ENCODE data around the gene SETBP1. TPM values are rescaled to one million over a fixed set of nuclear protein-coding genes. Genes with fewer than 3 reads are reported as not detected.

Gene SETBP1
- total RNA-seq, 1 experiment from 2014 or later: 1.0 TPM

DNA sequence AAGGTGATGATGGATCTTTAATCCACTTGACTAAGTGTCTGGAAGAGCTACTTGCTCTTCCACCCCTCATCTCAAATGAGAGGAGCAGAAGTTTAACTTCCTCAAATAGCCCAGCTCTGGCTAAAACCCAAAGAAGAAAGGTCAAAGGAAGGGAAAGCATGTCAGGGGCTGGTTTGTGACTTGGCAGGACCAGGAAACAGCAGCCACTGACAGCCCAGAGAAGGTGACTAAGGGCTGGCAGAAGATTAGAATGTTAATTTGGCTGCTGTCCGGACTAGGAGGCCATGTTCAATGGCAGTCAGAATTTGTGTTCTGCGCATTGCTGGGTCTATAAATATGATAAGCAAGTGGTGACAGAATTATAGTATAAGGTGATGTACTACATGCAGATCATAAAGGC is 386.2 kb downstream of the SETBP1 start:
- no peak for DNase-seq (ENCODE audit: low read depth)

DNA sequence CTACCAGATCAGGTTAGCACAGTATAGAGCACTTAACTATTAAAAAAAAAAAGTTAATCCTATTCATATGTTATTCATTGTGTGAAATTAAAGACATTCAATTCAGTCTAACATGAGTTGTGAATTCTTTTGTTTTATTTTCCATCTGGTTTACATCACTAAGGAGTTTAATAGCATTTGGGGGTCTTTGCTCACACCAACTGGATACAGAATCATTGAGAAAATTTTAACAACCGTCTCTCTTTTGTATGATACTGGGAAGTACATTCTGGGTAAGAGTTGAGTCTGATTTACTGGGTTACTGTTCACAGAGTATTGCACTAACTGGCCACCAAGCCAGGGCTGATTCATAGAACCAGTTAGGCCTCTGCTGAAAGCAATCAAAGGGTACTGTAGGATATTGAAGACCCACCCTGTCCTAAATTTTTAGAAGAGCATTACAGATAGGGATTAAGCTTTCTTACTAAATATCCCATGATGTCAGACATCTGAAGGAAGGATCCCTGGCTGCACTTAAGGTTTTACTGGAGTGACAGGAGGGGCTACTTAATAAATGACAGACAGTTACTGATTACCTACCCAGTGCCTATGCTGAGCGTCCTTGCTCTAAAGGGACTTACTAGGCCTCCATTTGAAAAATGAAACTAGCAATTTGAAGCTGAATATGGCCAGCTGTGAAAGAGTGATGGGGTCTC is 387.9 kb downstream of the SETBP1 start:
- no peak for DNase-seq (ENCODE audit: low read depth)

DNA sequence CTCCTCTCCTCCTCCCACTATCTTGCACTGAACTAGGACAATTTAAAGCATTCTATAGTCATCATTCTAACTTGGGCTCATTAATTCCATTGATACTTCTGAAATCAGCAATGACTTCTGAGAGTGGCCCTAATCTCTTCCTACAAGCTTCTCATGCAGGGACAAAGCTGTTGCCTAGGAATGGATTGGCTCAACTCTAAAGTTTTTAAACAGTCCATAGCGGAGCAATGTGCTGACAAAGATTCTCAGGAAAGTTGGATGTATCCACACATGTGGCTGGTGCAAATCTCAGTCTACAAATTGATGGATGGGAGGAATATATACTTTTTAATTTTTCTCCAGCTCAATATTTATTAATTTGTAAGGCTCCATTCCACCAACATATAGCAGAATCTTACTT is 388.9 kb downstream of the SETBP1 start:
- no peak for DNase-seq (ENCODE audit: low read depth)

DNA sequence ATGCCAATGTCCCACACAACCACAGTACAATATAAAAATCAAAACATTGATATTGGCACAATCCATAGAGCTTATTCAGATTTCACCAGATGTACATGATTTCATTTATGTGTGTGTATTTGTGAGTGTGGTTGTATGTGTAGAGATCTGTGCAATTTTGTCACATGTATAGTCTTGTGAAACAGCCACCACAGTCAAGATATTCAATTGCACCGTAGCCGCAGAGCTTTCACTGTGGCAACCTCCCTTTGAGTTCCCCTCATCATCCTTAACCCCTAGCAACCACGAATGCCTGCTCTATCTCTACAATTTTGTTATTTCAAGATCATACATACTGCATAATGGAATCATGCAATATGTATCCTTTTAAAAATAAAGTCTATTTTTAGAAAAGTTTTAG is 391.3 kb downstream of the SETBP1 start:
- DNase-seq (ENCODE audit: low read depth): no peak

DNA sequence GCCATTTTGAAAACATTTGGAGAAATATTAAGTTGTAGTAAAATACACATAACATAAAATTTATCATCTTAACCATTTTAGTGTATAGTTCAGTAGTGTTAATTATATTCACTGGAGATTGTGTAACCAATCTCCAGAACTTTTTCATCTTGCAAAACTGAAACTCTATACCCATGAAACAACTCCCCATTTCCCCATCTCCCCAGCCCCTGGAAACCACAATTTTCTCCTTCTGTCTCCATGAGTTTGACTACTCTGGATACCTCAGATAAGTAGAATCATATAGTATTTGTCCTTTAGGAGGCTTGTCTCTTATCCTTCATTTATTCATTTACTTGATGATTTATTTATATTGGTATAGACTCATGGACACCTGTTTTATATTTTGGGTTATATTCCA is 392.9 kb downstream of the SETBP1 start:
- DNase-seq (ENCODE audit: low read depth): no peak

DNA sequence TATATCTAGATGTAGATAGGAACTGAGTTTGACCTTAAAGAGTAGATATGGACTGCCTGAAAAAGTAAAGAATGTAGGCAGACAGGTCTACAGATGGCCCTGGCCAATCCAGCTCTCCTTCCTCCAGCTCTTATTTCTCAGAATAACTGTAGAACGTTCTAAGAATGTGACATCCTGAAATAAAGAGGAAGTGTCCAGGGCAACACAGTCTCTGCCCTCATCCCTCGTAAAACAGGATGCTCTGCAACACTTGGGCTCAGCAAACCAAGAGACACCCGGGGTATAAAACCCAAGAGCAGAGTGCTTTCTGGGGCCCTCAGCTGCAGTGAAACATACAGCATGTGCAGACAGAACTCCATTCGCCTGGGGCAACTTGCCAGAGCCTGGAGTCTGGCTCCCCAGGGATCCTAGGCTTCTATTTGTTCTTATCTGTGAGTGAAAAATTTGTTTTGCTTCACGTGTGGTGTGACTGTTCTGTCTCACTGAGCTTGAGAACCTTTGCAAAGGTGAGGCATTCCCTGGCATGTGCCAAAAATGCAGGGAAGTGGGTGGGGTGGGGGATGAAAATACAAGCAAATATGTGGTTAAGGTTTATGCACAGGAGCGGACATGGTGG is 401.0 kb downstream of the SETBP1 start:
- DNase-seq (ENCODE audit: low read depth): no peak

DNA sequence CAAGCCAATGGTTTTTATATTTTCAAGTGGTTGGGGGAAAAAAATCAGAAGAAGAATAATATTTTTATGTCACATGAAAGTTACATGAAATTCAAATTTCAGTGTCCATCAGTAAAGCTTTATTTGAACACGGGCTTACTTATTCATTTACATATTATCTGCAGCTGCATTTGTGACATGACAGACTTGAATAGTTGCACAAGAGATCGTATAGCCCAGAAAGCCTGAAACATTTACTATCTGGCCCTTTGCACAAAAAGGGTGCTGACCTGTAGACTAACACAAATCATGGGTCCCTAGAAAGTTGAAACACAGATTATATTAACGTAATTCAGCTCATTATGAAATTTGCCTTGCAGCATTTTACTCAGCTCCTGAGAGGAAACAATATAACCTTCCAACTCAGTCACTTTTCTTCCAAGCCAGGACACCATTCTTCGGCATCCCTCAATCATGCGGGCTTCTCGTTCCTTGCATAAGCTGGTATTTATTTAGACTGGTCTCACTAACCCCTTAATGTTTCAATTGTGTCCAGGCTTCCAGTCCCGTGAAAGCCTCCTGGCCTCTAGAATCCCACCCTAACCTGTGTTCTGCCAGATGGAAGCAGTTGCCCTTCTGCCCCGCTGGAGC is 402.7 kb downstream of the SETBP1 start:
- DNase-seq (ENCODE audit: low read depth): no peak

DNA sequence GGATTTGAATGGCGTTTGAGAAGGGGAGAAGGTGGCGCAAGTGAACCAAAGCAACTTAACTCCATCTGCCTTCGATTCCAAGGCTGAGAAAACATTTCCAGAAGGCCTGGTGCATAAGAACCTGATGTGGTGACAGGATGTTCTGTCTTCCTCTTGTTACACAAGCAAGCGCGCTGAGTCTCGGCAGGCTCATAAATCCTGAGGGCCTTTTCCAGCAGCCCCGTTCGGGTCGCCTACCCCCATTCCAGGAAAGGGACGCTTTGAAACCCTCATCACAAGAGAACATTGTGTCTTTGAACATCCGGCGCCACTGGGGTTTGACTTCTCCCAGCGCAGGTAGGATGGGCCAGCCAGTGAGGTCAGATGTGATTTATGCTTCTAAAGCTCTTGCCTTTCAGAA is 403.5 kb downstream of the SETBP1 start:
- DNase-seq (ENCODE audit: low read depth): no peak

DNA sequence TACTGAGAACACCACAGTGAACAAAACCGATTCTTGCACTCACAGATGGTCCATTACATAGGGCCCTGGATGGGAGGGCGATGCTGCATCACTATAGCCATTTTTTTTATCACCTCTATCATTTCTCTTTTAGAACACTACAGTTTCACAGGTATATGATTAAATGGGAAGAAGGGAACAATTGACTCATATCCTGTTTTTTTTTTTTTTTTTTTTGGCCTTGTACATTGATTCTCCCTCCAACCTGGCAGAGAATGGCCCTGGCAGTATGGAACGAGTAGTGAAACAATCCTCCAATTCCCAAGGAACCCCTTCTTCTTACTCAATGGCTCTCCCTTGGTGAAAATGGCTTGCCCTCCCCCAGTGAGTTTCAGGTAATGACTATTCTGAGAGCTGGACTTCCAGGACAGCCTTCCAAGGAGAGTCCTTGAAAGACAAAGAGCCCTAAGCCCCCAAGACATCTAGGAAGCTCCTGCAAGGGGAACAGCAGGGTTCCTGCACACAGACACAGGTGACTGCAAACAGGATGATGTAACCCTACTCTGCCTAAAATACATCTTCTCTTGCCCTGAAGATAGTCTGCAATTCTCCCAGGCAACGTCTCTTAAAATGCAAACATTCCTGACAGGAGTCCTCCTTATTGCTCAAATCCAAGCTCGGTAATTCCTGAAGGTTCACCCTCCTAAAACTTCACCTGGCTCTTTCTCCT is 405.4 kb downstream of the SETBP1 start:
- no peak for DNase-seq (ENCODE audit: low read depth)

DNA sequence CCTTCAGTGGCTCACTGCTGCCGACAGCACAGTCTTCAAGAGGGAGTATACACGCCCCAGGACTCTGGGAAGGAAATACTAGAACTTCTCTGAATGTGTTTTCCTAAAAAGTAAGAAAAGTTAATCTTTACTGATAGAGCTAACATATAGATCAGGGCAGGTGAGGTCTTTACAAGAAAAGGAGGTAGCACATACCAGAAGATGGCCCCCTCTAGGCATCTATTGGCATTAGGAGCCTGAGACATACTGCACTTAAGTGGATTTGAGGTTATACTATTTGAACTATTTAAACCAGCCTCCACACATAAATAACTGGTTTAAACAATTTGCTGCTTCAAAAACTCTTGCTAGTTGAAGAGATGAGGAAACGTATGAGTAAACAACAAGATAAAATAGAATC is 406.1 kb downstream of the SETBP1 start:
- DNase-seq (ENCODE audit: low read depth): no peak

DNA sequence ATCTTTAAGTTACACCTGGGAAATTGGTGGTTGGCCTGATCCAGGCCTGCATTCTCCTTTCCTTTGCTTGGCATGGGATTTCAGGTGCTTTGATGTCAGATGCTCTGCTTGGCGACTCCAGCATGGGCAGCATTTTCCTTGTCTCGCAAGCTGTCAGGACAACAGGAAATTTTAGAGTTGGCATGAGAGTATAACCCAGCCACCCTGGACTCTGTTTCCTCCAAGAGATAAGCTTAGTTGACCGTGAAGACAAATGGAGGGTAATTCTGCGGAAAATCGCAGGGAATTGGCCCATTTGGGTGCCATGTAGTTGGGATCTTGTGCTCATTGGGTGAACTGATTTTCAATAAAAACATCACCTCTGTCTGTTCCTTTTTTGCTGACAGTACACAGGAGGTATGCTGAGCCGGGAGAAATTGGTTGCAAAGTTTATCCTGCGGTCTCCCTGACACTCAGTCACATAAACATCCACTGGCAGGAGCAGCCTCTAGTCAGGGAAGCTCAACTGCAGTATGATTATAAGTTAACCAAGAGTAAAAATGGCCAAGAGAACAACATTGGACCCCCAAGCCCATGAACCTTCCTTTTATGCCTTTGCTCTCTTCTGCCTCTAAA is 409.9 kb downstream of the SETBP1 start:
- no peak for DNase-seq (ENCODE audit: low read depth)

DNA sequence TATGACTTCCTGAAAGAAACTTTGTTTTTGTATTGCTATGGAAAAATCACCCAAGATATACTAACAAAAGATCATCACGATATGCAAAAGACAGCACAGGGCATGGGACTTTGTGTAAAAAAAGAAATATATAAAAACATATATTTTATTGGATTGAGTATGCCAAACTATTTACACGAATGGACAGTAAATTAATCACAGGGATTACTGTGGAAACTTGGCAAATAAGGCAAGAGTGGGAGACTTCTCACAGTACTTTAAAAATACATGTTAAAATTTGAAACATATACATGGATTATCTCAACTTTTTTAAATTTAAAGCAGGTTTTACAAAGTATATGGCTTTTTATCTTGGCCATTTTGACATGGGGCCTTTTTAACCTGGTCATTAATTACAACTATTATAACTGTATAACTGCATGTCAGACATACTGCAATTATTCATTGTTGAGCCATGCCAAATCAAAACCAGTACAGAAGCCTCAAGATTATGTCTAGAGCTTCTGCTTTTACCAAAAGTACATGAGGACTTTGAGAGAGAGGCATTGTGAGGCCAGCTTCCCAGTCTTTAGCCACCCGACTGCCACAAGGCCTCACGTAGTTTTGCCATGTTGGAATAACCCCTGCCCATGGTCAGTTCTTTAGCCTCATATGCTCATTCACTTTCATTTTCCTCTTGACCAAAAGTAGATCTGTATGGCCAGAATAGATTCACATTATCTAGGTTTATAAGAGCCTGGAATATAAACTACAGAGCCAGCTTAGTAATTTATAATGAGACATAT is 419.8 kb downstream of the SETBP1 start:
- DNase-seq (ENCODE audit: low read depth): no peak

DNA sequence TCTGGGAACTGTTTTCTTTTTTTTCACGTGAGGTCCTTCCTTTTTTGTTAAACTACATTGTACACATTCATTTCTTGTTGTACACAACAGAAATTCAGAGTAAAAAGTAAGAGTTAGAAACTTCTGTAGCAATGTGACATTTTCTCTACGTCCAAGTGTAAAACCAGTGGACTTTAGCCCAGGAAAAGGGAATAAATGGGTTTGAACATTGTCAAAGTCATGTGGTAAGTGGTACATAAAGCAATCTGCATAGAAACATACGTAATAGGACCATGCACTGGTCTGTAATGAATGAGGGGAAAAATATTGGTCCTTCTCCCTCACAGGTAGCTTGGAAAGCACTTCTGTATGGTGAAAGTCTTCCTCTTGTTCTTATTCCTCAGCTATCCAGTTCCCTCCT is 421.4 kb downstream of the SETBP1 start:
- DNase-seq (ENCODE audit: low read depth): no peak

DNA sequence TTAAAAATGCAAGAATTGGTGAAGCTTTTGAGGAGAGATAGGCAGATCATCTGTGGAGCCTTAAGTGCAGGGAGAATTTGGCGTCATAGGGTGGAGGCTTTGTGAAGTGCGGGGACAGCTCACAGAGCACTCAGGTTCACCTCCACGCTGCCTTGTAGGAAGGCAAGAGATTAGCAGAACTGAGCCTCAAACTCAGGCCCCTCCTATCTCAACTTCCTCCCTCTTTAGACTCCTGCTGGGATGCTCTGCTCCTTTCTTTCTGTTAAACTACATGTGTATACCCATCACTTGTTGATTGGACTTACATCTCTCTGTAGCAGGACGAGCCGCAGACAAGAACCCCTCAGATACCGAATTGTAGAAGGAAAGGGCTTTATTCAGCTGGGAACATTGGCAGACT is 422.2 kb downstream of the SETBP1 start:
- DNase-seq (ENCODE audit: low read depth): no peak

DNA sequence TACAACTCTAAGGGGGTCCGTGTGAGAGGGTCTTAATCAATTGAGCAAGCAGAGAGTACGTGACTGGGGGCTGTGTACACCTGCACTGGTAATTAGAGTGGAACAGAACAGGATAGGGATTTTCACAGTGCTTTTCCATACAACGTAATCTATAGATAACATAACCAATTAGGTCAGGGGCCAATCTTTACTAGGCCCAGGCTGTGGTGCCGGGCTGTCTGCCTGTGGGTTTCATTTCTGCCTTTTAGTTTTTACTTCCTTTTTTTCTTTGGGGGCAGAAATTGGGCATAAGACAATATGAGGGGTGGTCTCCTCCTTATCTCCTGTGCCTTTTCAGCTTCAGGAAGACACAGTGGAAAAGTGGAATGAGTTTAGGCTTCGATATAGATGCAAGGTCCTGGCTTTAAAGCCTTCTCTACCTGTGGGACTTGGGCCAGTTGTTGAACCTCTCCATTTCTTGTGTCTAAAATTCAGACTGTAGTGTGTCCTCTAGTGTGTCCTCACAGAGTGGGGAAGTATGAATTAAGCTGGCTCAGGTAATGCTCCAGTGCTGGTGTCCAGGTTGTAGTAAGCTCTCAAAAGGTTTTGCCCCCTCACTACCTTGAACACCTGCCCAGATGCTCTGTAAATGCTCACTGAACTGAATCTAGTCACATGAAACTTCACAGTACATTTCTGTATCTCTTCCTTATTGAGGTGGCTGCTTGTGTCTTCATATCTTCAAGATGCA is 422.8 kb downstream of the SETBP1 start:
- no peak for DNase-seq (ENCODE audit: low read depth)

DNA sequence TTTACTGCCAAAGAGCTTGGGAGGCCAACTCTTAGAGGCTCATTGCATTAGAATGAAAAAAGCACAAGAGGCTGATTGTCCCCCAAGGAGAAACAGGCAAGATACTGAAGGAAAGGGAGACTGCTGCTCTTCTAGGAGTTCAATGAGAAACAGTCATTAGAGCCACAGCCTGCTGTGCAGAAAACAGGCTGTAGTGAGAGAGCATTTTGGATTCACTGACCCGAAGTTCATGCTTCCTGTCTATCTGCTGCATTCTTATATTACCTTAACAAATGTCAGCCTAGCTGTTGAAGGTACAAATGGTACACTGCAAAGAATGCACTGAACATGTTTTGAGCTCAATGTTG is 423.3 kb downstream of the SETBP1 start:
- DNase-seq (ENCODE audit: low read depth): no peak

DNA sequence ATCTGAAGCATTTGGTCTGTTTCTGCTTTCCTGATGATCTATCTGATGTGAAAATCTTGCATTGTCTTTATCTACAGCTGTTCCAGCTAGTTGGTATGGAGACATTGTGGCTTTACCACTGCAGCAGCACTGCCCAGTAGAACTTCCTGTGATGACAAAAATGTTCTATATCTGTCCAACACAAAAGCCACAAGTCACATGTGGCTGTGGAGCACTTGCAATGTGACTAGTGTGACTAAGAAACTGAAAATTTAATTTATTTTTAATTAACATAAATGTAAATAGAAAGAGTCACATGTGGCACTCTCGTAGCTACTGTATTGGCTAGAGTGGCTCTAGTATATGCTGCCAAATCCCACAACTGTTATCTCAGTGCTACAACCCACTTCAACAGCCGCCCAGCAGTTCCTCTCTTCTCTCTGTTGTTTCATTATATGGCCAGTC is 425.7 kb downstream of the SETBP1 start:
- peak; percentile 5 for DNase-seq (ENCODE audit: low read depth)

DNA sequence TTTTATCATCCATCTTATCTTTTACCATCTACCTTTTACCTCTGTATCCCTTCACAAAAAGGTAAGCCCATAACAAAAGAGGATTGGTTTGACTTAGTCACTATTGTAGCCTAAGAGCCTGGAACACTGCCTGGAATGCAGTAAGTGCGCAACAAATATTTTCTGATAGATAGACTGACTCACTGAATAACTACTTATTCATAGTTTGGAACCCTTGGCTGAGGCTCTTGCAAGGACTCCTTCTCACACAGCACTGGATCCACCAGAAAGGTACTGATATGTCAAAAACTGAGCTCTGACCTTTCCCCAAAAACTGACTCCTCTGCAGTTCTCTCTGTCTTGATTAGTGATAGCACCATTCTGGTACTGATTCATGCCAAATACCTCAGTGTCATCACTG is 426.7 kb downstream of the SETBP1 start:
- no peak for DNase-seq (ENCODE audit: low read depth)

DNA sequence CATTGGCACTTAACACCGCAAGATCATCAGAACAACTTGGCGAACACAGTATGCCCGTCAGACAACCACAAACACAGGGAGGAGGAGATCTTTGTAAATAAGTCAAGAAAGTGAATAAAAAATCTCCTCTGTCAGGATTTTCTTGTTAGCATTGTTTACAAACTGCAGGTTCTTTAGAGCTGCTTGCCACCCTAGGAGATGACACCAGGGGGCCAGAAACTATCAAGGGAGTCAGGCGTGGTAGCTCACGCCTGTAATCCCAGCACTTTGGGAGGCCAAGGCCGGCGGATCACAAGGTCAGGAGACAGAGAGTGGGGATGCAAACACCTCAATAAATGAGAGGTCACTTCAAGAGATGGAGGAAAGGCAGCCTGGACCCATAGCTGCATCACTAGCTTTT is 428.1 kb downstream of the SETBP1 start:
- no peak for DNase-seq (ENCODE audit: low read depth)

DNA sequence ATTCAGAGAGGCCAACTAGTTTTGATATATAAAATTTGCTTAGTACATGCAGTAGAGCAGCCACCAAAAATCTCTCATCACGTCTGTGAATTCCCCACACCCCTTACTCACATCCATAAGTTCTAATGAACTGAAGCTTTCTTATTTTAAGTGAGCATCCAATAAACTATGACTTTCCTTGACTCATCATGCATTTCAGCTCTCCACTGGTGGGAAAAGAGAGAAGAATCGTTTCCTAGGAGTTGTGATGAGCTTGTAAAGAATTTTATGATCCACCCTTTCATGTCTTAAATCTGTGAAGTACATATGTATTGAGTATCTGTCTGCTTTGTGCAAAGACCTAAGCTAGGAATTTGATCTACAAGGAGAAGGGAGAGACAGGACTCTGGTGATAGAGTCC is 428.6 kb downstream of the SETBP1 start:
- DNase-seq (ENCODE audit: low read depth): no peak

DNA sequence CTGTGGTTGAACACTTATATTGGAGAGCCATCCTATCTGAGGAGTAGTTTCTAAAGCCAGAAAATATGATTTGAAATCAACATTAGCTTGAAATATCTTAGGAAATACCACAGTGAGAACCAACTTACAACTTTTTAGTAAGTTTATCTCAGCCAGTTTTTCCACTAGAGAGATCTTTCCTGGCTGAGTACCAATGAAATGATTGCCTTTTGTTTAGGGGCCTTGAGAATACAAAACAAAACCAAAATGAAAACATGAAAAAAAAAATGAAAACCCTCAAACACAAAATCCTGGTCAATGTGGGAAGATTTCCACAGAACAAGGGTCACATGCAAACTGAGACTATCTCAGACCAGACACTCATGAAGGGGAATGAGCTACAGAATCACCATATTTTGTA is 429.0 kb downstream of the SETBP1 start:
- DNase-seq (ENCODE audit: low read depth): no peak

Data from Daoy (cell line).